ENCODE measurements around the gene PANX2.

The PANX2 gene

DNA sequence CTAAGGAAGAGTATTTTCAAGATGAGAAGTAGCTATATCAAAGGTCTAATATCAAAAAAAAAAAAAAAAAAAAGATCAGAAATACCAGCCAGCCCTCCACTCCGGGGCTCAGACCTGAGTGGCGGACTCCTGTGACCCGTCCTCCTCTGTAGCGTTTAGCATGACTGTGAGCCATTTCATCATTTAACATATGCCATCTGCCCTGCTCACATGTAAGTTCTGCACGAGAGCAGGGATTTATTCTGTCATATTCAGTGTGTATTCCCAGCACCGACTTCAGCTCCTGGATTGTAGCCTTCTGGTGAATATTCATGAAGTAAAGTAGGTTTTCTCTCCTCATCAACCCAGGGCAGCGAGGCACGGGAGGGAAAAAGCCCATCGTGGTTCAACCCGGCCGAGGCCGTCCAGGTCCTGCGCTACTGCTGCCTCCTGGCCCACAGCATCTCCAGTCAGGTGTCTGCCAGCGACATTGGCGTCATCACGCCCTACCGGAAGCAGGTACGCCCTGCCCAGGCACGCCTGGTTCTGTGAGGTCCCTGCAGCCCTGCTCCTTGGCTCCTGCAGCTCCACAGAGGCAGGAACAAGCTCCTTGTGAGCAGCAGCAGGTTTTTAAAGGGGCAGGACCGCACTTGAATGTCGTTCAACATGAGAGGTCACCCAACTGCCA is 12.7 kb upstream of the PANX2 start:
- Histone ChIP-seq H3K27ac (ENCODE audit: low read depth, low read length, poor library complexity, severe bottlenecking) (no peak overlapping the region), H3K79me2 (ENCODE audit: insufficient read depth, low read length) (no peaks in the 10 kb centered on the region), H2AFZ (ENCODE audit: low read length) (no peak overlapping the region), H3K27me3 (ENCODE audit: insufficient read depth, low read length) (0 out of 2 replicates have a peak, but pooled peaks cover 9% of the 10 kb centered on the region), H3K4me2 (ENCODE audit: low read length) (no peak overlapping the region), H3K4me1 (ENCODE audit: insufficient read depth, low read length, severe bottlenecking) (no peaks in the 10 kb centered on the region), H3F3A (ENCODE audit: insufficient read depth, low read length) (no peaks in the 10 kb centered on the region), H3K36me3 (ENCODE audit: insufficient read depth, low read length) (no peaks in the 10 kb centered on the region), H3K9me3 (ENCODE audit: low read length) (no peaks in the 10 kb centered on the region), H3K4me3 (ENCODE audit: low read depth, low read length, poor library complexity, severe bottlenecking) (no peak overlapping the region), H4K20me1 (ENCODE audit: insufficient read depth, low read length) (no peaks in the 10 kb centered on the region), H3K9me2 (ENCODE audit: low read depth, low read length) (no peaks in the 10 kb centered on the region), H3K9ac (ENCODE audit: low read length) (no peak overlapping the region)
- TF ChIP-seq, protein P1, sequence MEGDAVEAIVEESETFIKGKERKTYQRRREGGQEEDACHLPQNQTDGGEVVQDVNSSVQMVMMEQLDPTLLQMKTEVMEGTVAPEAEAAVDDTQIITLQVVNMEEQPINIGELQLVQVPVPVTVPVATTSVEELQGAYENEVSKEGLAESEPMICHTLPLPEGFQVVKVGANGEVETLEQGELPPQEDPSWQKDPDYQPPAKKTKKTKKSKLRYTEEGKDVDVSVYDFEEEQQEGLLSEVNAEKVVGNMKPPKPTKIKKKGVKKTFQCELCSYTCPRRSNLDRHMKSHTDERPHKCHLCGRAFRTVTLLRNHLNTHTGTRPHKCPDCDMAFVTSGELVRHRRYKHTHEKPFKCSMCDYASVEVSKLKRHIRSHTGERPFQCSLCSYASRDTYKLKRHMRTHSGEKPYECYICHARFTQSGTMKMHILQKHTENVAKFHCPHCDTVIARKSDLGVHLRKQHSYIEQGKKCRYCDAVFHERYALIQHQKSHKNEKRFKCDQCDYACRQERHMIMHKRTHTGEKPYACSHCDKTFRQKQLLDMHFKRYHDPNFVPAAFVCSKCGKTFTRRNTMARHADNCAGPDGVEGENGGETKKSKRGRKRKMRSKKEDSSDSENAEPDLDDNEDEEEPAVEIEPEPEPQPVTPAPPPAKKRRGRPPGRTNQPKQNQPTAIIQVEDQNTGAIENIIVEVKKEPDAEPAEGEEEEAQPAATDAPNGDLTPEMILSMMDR (IDR thresholded peaks at IDR 0.05; ENCODE audit: low read length), result no peak
- no peak for TF ChIP-seq EZH2 (IDR thresholded peaks at IDR 0.05; ENCODE audit: borderline replicate concordance, low read length)

DNA sequence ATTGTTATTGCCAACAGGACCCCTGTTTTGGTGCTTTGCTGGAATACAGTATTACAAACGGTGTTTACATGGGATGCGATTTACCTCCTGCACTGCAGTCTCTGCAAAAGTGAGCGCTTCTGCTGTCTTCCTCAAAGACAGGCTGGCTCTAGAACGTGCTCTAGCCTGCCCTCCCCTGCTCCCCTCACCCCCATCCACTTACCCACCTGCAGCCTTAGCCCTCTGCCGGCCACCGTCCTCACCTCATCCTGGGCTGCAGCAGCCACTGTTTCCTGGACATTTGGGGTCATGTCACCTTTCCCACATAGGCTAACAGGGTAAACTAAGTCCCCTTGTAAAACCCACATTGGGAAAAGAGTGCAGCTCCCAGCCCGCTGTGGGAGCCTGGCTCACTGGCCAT is 9.6 kb upstream of the PANX2 start:
- no peaks in the 10 kb centered on the region; the same call in 1 of the 2 replicates for H3K27me3 ChIP-seq (ENCODE audit: insufficient read depth, low read length)
- no peak overlapping the region for H3K9ac ChIP-seq (ENCODE audit: low read length)
- H3K4me2 ChIP-seq (ENCODE audit: low read length), result no peak overlapping the region

DNA sequence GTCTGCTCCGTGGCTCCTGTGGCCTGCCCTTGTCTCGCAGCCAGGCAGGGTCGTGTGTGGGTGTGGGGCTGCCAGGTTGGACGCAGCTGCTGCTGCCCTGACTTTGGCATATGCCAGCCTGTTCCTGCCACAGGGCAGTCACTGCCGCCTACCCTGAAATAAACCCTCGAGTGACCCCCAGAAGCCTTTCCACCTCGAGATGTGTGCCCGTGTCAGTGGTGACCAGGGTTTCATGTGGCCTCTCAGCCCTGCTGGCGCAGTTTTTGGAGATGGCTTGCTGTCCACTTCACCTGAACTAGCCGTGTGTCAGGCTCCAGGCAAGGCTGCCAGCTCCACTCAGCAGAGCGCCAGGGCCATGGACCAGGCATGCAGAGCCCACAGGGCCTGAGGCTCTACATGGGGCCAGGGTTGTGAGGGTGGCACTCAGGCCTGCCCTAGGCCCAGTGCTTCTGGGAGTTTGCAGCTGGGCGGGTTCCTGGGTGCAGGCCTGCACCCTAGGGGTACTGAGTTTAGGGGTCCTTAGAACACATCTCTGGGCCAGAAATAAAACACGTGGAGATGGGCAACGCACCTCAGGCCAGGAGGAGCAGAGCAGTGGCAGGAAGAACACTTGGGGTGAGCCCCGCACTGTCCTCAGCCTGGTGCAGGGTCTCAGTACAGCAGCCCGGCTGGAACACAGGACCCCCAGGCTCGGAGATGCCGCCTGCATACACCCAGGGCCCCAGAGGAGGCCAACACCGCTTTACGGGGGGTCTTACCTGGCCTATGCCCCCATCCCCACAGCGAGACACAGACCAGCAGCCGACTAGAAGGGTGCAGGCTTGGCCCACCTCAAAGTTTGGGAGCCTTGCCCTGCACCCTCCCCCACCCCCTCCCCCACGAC is 8.8 kb upstream of the PANX2 start:
- no peak for TF ChIP-seq EZH2 (IDR thresholded peaks at IDR 0.05; ENCODE audit: borderline replicate concordance, low read length)
- TF ChIP-seq, protein P1 (IDR thresholded peaks at IDR 0.05; ENCODE audit: low read length), result no peak
- H3K36me3 ChIP-seq (ENCODE audit: insufficient read depth, low read length), result no peaks in the 10 kb centered on the region; the same call in 1 of the 2 replicates
- H3K4me1 ChIP-seq (ENCODE audit: insufficient read depth, low read length, severe bottlenecking), result no peaks in the 10 kb centered on the region
- no peaks in the 10 kb centered on the region for H3F3A ChIP-seq (ENCODE audit: insufficient read depth, low read length)
- no peak overlapping the region for H3K9ac ChIP-seq (ENCODE audit: low read length)
- H3K9me2 ChIP-seq (ENCODE audit: low read depth, low read length), result no peaks in the 10 kb centered on the region
- H3K27ac ChIP-seq (ENCODE audit: low read depth, low read length, poor library complexity, severe bottlenecking), result no peak overlapping the region
- H3K27me3 ChIP-seq (ENCODE audit: insufficient read depth, low read length), result no peaks in the 10 kb centered on the region; the same call in 1 of the 2 replicates
- H3K79me2 ChIP-seq (ENCODE audit: insufficient read depth, low read length), result no peaks in the 10 kb centered on the region
- H3K4me2 ChIP-seq (ENCODE audit: low read length), result no peak overlapping the region
- no peak overlapping the region for H2AFZ ChIP-seq (ENCODE audit: low read length)
- no peaks in the 10 kb centered on the region for H3K9me3 ChIP-seq (ENCODE audit: low read length)
- no peaks in the 10 kb centered on the region for H4K20me1 ChIP-seq (ENCODE audit: insufficient read depth, low read length)
- no peak overlapping the region for H3K4me3 ChIP-seq (ENCODE audit: low read depth, low read length, poor library complexity, severe bottlenecking)

More for the DNA sequence above, 9.6 kb upstream of the PANX2 start:
- Histone ChIP-seq H2AFZ (ENCODE audit: low read length) (no peak overlapping the region), H3K36me3 (ENCODE audit: insufficient read depth, low read length) (no peaks in the 10 kb centered on the region; the same call in 1 of the 2 replicates), H3K27ac (ENCODE audit: low read depth, low read length, poor library complexity, severe bottlenecking) (no peak overlapping the region), H3K9me3 (ENCODE audit: low read length) (no peaks in the 10 kb centered on the region), H3F3A (ENCODE audit: insufficient read depth, low read length) (no peaks in the 10 kb centered on the region), H3K9me2 (ENCODE audit: low read depth, low read length) (no peaks in the 10 kb centered on the region), H4K20me1 (ENCODE audit: insufficient read depth, low read length) (no peaks in the 10 kb centered on the region), H3K4me1 (ENCODE audit: insufficient read depth, low read length, severe bottlenecking) (no peaks in the 10 kb centered on the region), H3K4me3 (ENCODE audit: low read depth, low read length, poor library complexity, severe bottlenecking) (no peak overlapping the region), H3K79me2 (ENCODE audit: insufficient read depth, low read length) (no peaks in the 10 kb centered on the region)
- TF ChIP-seq EZH2 (IDR thresholded peaks at IDR 0.05; ENCODE audit: borderline replicate concordance, low read length), result no peak
- TF ChIP-seq, protein P1 (IDR thresholded peaks at IDR 0.05; ENCODE audit: low read length), result no peak

Measured in OCI-LY1 (cell line).